SK-N-MC (cell line): ENCODE measurements around the gene SPEF2.

Experiments
- DNase-seq: peaks from one replicate; pipeline ENCODE4 v3.0.0-alpha.2; 2011; ENCODE audit warnings: low read depth, low spot score
- H3K27ac ChIP-seq: fragments of 200-600 bp; sonication (generic); 2 replicates; pipeline ENCODE4 v1.5.1; 2016; ENCODE audit warnings: mixed run types
- H3K36me3 ChIP-seq: fragments of 200-600 bp; sonication (generic); 2 replicates; pipeline ENCODE4 v1.6.1; 2017; ENCODE audit warnings: antibody characterized with exemption, low read length, mixed read lengths; ENCODE audit not compliant: insufficient read depth
- H3K4me3 ChIP-seq: fragments of 200-600 bp; sonication (generic); 2 replicates; pipeline ENCODE4 v1.5.1; 2016
- H3K9ac ChIP-seq: fragments of 200-600 bp; sonication (generic); 2 replicates; pipeline ENCODE4 v1.8.0; 2017; ENCODE audit warnings: mixed run types, mixed read lengths; ENCODE audit not compliant: insufficient read length
- H3K9me3 ChIP-seq: fragments of 200-600 bp; sonication (generic); 2 replicates; pipeline ENCODE4 v1.6.1; 2017; ENCODE audit warnings: low read depth, mild to moderate bottlenecking, antibody characterized with exemption, low read length, moderate library complexity, mixed read lengths
- EZH2 ChIP-seq: fragments of 200-600 bp; sonication (generic); IDR thresholded peaks from one replicate; pipeline ENCODE4 v1.6.1; 2017; ENCODE audit warnings: antibody characterized with exemption
- FOXP2 ChIP-seq: optimal IDR thresholded peaks from 2 replicates; pipeline ENCODE3; 2011; ENCODE audit warnings: mild to moderate bottlenecking, moderate library complexity; ENCODE audit not compliant: insufficient read depth; ENCODE audit errors: extremely low read length, control extremely low read depth
- POLR2AphosphoS5 ChIP-seq: IDR thresholded peaks from 2 replicates; pipeline ENCODE4 v1.6.1; 2012; ENCODE audit warnings: mild to moderate bottlenecking, low read depth, low read length, borderline replicate concordance

The SPEF2 gene

GRCh38 chr5:35790457-35790822, 172.8 kb downstream of the SPEF2 start:
- no peaks in the 10 kb centered on the region for H3K36me3 ChIP-seq
- no peak overlapping the region for H3K27ac ChIP-seq
- no peak overlapping the region for H3K4me3 ChIP-seq
- TF ChIP-seq POLR2AphosphoS5 (no peak), FOXP2 (no peak), EZH2 (no peak)
- no peak for DNase-seq
- no peaks in the 10 kb centered on the region for H3K9me3 ChIP-seq
- H3K9ac ChIP-seq: no peak overlapping the region

- no peak overlapping the region for H3K4me3 ChIP-seq
- no peaks in the 10 kb centered on the region for H3K9me3 ChIP-seq
- TF ChIP-seq POLR2AphosphoS5 (no peak), FOXP2 (no peak), EZH2 (no peak)
- H3K36me3 ChIP-seq: no peaks in the 10 kb centered on the region
- H3K27ac ChIP-seq: no peak overlapping the region
- DNase-seq: no peak
- H3K9ac ChIP-seq: no peak overlapping the region
Measured at GRCh38 chr5:35794328-35794619, 176.6 kb downstream of the SPEF2 start.

GRCh38 chr5:35794684-35795375, 177.2 kb downstream of the SPEF2 start:
- Histone ChIP-seq H3K36me3 (no peaks in the 10 kb centered on the region), H3K27ac (no peak overlapping the region), H3K9ac (no peak overlapping the region), H3K9me3 (no peaks in the 10 kb centered on the region), H3K4me3 (no peak overlapping the region)
- TF ChIP-seq EZH2 (no peak), FOXP2 (no peak), POLR2AphosphoS5 (no peak)
- DNase-seq: no peak

- no peak overlapping the region for H3K27ac ChIP-seq
- no peaks in the 10 kb centered on the region for H3K36me3 ChIP-seq
- H3K4me3 ChIP-seq: no peak overlapping the region
- TF ChIP-seq POLR2AphosphoS5 (no peak), EZH2 (no peak), FOXP2 (no peak)
- H3K9ac ChIP-seq: no peak overlapping the region
- no peak for DNase-seq
- H3K9me3 ChIP-seq: no peaks in the 10 kb centered on the region
Measured at GRCh38 chr5:35799181-35799580, 181.5 kb downstream of the SPEF2 start.

- TF ChIP-seq EZH2 (no peak), POLR2AphosphoS5 (no peak), FOXP2 (no peak)
- no peak overlapping the region for H3K27ac ChIP-seq
- DNase-seq: no peak
- no peaks in the 10 kb centered on the region for H3K36me3 ChIP-seq
- H3K9ac ChIP-seq: no peak overlapping the region
- no peaks in the 10 kb centered on the region for H3K9me3 ChIP-seq
- H3K4me3 ChIP-seq: no peak overlapping the region
Measured at GRCh38 chr5:35799753-35800152, 182.1 kb downstream of the SPEF2 start.

- Histone ChIP-seq H3K9ac (no peak overlapping the region), H3K36me3 (no peaks in the 10 kb centered on the region), H3K4me3 (no peak overlapping the region), H3K27ac (peak overlapping the region; percentile 13; the same call in 1 of the 2 replicates), H3K9me3 (no peaks in the 10 kb centered on the region)
- DNase-seq: peak; percentile 34
- TF ChIP-seq FOXP2 (peak; percentile 46), EZH2 (no peak)
Measured at GRCh38 chr5:35803191-35803651, 185.6 kb downstream of the SPEF2 start.

- Histone ChIP-seq H3K4me3 (no peak overlapping the region), H3K9me3 (no peaks in the 10 kb centered on the region), H3K9ac (no peak overlapping the region), H3K27ac (no peak overlapping the region), H3K36me3 (no peaks in the 10 kb centered on the region)
- no peak for TF ChIP-seq POLR2AphosphoS5
- DNase-seq: no peak
Measured at GRCh38 chr5:35804201-35804653, 186.6 kb downstream of the SPEF2 start.

GRCh38 chr5:35804841-35805240, 187.2 kb downstream of the SPEF2 start:
- no peak for DNase-seq
- Histone ChIP-seq H3K27ac (no peak overlapping the region), H3K36me3 (no peaks in the 10 kb centered on the region), H3K9ac (no peak overlapping the region), H3K4me3 (no peak overlapping the region), H3K9me3 (no peaks in the 10 kb centered on the region)
- TF ChIP-seq FOXP2: no peak
- no peak for TF ChIP-seq POLR2AphosphoS5
- no peak for TF ChIP-seq EZH2

- no peak overlapping the region for H3K4me3 ChIP-seq
Measured at GRCh38 chr5:35810601-35811000, 192.9 kb downstream of the SPEF2 start.

More at GRCh38 chr5:35810601-35811000, 192.9 kb downstream of the SPEF2 start:
- no peaks in the 10 kb centered on the region for H3K9me3 ChIP-seq
- no peaks in the 10 kb centered on the region for H3K36me3 ChIP-seq
- TF ChIP-seq POLR2AphosphoS5: no peak
- no peak for TF ChIP-seq EZH2
- TF ChIP-seq FOXP2: no peak
- no peak overlapping the region for H3K27ac ChIP-seq
- no peak overlapping the region for H3K9ac ChIP-seq
- no peak for DNase-seq
